ENCODE results near the gene FAM193B. TPM values are rescaled to one million over a fixed set of nuclear protein-coding genes. Genes with fewer than 3 reads are reported as not detected.

The FAM193B gene
- total RNA-seq, 2 donors from 2014 or later = 52.1 to 56.1 TPM

DNA sequence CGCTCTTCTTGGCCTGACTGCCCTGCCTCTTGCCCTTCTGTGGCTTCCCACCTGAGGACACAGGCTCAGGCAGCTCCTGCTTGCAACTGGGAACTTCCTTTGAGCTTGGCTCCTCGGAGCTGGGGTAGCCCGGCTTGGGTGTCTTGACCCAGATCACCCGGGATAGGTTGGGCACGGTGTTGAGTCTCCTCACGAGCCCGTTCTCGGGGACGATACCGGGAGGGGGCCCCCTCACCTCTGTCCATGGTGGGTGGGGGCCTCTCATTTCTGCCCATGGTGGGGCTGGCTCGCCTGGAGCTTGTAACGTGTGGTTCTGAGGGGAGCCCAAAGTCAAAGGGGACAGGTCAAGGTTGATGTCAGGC lies 29.8 kb downstream of the FAM193B start:
- ATAC-seq = no peak

DNA sequence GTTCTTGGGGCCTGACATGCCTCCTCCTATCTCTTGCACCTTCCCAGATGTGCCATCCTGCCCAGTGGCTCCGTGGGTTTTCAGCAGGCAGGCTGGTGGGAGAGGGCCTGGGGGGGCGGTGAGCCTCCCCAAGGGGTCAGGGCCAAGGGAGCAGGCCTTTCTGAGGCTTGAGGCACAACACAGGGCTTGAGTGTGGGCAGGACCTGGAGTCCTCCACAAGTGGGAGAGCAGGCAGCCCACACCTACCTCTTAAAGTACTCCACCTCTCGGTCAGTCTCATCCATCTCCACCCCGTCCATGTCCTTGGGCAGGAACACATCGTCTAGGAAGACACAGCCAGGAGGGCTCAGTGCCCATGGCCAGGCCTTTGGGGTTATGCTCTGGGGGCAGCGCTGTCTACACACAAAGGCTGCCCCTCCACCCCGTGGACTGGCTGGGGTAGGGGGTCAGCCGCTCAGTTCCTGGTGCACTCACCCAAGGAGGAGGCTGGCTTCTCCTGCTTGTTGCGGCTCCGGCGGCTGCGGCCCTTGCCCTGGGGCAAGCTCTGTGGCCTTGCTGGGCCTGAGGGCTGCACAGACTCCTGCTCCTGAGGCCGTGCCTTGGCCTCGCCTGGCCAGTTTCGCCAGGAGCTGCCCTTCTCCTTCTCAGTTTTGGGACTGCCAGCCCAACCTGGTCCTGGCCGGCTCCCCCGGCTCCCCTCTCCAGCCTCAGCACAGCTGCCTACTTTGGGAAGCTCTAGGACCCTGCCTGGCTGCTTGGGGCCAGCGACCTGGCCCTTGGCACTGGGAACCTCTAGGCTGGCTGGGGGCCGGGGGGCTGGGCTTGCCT lies 30.4 kb downstream of the FAM193B start:
- no peak for ATAC-seq

More for the DNA sequence above, 29.8 kb downstream of the FAM193B start:
- no peak for DNase-seq
- intact Hi-C loops (cut with DNase I, micrococcal nuclease) = no loop called here

DNA sequence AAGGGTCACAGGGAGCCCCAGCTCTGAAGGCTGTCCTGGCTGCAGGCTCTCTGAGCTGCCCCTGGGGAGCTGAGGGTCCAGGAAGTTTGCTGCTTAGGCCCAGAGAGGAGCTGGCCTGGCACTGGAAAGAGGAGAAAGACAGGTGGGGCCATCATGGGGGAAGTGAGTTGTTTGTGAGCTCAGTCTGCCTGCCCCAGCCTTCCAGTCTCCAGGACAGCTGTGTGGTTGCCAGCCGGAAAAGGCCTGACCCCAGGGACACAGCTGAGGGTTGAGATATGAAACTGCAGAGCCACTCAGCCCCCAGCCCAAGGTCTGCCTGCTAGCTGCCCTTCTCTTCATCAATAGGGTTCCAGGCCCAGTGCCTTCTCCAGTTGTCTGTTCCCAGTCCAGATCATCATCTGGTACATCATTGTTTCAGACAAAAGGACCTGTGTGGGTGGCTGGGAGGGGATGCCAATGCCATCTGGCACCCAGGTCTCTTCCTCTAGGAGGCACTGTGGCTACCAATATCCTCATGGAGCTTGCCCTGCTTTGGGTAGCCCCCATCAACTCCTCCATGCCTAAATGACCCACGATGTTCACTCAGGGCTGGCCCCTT lies 33.3 kb downstream of the FAM193B start:
- ATAC-seq (no peak), DNase-seq (no peak)
- intact Hi-C loops (cut with DNase I, micrococcal nuclease) = no loop called here

More for the DNA sequence above, 30.4 kb downstream of the FAM193B start:
- DNase-seq = no peak
- intact Hi-C loops (cut with DNase I, micrococcal nuclease) = no loop called here

DNA sequence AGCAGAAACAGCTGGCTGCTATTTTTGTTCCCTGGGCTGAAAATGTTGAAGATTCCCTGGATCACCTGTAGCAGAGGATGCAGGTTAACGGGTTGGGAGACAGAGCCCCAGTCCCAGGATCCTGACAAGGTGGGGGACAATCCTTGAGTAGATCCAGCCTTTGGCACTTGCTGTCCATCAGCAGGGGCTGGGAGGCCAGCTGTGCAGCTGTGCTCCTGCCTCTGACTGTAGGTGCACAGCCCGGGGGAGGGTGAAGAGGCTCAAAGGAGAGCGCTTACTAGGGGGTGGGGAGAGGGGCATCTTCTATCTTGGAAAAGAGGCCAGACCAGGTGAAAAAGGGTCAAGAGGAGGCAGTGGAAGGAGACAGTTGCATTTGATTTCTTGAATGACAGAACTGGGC lies 34.1 kb downstream of the FAM193B start:
- no peak for DNase-seq
- intact Hi-C loops (cut with DNase I, micrococcal nuclease) = no loop called here
- ATAC-seq = no peak

DNA sequence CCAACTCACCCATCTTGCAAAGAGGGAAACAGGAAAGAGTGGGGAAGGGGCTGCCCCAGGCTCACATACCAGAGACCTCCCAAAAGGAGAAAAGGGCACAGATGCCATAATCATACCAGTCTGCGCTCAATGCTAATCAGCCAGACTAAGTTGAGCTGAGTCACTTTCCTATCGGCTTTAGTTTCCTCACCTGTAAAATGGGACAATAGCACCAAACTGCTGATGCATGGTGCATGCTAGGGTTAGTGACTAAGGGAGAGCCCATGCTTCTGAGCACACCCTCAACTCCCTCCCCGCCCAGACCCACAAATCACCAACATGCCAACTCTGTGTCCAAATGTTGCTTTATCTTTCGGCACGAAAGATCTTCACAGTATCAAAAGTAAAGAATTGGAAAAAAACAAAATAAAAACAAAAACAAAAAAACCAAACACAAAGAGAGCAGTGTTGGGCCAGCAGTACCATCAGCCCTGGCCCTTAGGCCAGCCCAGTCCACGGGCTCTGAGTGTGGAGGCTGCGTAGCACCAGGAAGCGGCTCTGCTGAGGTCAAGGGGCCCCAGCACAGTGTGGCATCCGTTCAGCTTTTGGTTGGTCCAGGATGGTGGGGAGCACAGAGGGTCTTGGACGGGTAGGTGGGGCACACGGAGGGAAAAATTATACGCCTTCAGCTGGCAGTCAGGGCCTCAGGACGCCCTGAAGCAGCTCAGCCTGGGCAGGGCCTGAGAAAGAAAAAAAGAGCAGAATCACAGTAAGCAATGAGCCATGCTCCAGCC lies 34.7 kb downstream of the FAM193B start:
- no peak for DNase-seq
- ATAC-seq = no peak
- intact Hi-C loops (cut with DNase I, micrococcal nuclease) = no loop called here

DNA sequence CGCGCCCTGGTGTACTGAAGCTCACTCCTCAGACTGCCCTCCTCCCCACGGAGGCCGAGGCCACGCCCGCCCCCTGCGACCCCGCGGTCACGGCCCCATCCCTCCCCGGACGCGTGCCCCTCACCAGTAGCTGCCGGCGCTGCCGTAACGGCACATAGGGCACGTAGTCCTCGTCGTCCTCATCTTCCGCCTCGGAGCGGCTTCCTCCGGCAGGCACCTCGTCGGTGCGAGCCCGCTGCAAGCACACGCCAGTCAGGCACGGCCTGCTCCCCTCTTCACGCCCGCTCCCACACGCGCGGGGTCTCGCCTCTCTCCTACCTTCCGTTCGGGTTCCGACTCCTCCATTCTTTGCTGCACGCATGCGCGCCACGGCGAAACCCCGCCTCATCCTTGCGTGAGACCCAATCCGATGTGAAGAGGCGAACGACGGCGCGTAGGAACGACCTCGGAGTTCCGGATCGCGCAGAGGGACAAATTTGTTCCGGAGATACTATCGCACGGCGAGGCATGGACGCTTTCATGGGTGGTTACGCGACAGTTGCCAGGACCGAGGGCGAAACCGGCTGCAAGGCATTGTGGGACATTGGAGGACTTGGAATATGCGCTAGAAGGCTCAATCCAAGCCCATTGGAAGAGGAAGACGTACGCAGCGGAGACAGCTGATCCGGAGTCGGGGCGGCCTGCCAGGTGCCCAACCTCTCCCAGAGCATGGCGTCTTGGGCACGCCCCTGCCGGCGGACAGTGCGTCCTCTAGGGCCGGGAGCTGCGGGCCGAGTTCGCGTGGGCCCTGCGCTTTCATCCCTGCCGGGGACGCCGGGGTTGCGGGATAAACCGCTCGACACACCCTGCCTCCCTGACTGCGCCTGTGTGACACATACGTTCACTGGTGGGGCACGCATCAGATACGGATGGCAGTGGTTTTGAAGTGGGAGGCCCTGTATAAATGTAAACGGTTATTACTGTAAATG lies 37.5 kb downstream of the FAM193B start, which contains the start of gene DDX41:
DDX41 (minus strand) TSS at position 361 of the 968 bp plus-strand sequence; CDS start at position 345, 16 bp downstream.
- DNase-seq (peak; percentile 96 to 98), ATAC-seq (peak; percentile 89)
- intact Hi-C loops (cut with DNase I, micrococcal nuclease) = no loop called here

DNA sequence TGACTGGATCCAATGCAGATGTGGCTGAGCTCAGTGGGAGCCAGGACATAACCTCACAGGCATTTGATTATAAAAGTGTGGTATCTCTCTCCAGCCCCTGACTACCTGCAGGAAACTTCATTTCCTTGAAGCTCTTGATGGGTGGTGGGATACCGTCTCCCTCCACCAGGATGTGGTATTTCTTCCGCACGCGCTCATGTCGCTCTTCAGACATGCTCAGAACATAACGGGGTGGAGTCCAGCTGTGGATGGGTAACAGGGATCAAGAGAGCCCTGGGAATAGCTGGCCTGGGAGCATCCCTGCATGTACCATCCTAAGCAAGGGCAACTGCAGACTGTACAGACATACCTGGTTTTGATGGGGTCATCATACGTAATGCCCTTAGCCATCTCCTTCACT lies 38.8 kb downstream of the FAM193B start:
- ATAC-seq (no peak), DNase-seq (no peak)
- intact Hi-C loops (cut with DNase I, micrococcal nuclease) = no loop called here

DNA sequence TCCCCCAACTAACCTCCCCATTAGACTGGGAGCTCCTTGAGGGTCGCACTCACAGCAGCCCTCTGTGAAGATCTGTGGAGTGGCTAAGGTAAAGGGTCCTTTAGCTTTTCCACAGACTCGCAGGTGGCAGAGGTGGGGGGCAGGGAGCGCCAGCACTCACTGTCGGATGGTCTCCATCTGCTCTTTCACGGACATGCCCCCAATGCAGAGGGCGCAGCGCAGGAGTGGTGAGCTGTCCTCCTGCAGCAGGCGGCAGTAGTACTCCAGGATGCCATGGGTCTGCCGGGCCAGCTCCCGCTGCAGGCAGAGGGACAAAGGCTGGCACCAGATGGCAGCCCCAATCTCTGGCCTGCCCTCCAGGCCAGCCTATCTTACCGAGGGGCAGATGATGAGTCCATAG lies 39.8 kb downstream of the FAM193B start:
- intact Hi-C loops (cut with DNase I, micrococcal nuclease) = no loop called here
- DNase-seq (no peak), ATAC-seq (no peak)

DNA sequence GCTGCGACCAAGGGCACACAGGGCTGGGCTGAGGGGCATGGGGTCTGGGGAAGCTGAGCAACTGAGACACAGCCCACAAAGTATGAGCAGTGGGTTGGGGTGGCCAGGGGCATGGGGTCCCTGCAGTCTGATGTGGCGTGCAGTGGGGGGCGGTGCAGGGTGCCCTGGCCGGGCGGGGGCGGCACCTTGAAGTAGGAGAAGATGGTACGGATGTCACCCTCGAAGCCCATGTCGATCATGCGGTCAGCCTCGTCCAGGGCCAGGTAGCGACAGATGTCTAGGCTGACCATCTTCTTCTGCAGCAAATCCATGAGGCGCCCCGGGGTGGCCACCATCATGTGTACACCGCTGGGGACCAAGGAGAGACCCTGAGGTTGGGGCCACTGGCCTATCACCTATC lies 40.9 kb downstream of the FAM193B start:
- intact Hi-C loops (cut with DNase I, micrococcal nuclease) = no loop called here
- DNase-seq (no peak), ATAC-seq (no peak)

DNA sequence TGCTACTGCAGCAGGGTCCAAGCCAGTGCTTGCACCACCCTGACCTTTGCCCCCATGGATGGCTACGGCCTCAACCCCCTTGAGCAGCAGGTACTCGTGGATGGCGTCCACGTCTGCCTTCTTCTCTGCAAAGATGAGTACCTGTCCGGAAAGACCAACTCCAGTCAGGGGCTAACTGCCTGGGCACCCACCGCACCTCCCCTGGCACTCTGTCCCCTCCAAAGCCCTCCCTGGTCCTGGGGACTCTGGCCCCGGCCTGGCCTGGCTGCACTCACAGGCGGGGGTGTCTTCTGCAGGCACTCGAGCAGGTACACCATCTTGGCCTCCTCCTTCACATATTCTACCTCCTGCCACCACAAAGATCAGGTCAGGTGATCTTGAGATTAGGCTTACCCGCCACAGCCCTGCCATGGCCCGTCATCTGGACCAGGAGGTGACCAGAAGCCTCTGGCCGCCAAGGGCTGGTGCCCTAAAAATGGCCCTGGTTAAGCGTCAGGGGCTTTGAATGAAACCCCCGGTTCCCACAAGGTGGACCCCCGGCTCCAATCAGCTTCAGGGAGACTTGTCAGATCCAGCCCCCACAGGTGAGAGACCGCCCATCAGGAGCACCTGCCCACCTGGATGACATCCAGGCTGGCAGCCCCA lies 41.5 kb downstream of the FAM193B start:
- intact Hi-C loops (cut with DNase I, micrococcal nuclease) = no loop called here
- no peak for DNase-seq
- no peak for ATAC-seq

DNA sequence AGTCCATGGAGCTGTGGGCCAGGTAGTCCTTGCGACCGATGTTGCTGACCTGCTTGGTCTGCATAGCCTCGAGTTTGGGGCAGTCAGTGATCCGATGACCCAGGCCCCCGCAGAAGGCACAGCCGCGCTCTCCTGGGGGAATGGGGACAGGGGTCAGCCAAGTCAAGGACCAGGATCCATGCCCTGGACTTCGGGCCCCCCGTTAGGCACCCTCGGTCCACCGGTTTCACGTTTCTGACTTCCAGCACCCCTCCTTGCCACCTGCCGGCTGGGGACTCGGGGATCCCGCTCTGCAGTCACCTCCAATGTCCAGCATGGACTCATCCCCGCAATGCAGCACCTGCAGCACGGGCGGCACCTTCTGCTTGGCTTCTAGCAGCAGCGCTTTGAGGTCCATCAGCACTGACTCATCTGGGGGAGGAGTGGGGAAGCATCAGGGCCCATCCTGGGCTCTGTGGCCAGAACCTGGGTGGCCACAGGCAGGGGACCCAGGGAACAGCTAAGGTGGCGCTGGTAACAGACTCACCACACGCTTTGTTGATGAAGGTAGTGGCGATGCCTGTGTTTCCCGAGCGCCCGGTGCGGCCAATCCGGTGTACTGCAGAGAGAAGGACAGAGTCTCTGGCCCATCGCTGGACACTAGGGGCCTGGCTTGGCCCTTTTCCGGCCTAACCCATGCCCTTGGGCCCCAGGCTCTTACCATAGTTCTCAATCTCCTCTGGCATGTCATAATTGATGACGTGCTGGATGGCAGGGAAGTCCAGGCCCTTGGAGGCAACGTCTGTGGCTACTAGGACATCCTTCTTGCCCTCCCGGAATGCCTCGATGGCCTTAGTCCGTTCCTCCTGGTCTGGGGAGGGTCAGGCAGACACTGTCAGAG lies 42.3 kb downstream of the FAM193B start:
- ATAC-seq (no peak), DNase-seq (no peak)
- intact Hi-C loops (cut with DNase I, micrococcal nuclease) = no loop called here

DNA sequence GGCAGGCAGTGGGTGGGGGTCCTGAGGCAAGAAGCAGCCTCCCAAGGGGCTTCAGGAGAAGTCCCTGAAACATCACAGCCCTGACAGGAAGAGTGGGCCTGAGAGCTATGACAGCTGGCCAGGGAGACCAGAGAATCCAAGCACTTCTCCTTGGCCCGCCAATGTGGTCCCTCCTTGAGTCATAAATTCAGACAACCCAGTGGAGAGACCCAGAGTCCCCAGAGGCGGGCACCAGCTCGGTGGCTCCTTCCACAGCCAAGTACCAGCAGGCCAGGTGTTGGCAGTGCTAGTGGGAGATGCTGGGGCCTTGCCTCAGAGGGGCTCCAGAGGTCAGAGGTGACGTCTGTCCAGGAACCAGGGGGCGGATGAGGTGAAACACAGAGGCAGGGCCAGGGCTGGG lies 43.2 kb downstream of the FAM193B start:
- no peak for ATAC-seq
- DNase-seq = no peak
- intact Hi-C loops (cut with DNase I, micrococcal nuclease) = no loop called here

DNA sequence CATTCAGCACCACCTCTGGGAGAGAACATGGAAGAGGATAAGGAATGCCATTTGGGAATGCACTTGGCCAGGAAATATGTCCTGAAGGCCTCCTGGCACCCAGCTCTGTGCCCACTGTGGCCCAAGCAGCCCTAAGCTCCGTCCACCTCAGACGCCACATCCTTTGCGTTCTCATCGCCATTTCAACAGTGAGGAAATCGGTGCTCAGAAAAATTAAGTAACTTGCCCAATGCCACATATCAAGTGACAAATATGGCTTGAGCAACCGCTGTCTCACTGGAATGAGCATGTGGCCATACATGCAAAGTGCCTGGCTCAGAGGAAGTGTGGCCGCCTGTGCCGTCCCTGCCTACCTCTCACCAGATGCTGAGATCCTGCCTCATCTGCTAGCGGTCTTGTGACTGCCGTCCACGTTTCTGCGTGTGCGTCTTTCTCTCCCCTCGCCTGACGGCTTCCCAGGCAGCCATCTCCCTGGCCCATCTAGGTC lies 43.8 kb downstream of the FAM193B start:
- intact Hi-C loops (cut with DNase I, micrococcal nuclease) = no loop called here
- DNase-seq (no peak), ATAC-seq (no peak)

DNA sequence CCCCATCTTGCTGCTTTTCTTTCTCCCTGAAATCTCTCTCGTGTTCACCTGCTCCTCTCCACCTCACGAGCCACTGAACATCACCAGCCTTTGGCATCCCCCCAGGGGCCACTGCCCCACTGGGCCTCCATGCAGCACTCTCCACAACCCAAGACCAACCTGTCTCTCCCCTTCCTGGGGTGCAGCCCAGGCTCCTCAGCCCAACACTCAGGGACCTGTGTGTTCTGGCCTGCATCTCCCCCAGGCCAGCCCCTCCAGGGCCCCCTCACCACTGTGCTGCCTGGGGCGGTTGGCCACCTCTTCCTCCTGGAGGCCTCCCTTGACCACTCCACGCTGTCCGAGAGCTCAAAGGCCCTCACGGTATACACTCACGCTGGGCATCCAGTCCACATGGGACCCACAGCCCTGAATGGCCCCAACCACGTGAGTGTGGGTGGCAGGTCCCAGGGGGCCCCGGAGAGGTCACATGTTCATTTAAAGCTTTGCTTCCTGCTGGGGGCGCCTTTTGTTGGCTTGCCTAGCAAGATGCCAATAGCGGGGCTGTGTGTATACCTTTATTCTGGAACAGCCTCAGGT lies 44.3 kb downstream of the FAM193B start:
- DNase-seq (no peak), ATAC-seq (peak; percentile 4)
- intact Hi-C loops (cut with DNase I, micrococcal nuclease) = no loop called here

DNA sequence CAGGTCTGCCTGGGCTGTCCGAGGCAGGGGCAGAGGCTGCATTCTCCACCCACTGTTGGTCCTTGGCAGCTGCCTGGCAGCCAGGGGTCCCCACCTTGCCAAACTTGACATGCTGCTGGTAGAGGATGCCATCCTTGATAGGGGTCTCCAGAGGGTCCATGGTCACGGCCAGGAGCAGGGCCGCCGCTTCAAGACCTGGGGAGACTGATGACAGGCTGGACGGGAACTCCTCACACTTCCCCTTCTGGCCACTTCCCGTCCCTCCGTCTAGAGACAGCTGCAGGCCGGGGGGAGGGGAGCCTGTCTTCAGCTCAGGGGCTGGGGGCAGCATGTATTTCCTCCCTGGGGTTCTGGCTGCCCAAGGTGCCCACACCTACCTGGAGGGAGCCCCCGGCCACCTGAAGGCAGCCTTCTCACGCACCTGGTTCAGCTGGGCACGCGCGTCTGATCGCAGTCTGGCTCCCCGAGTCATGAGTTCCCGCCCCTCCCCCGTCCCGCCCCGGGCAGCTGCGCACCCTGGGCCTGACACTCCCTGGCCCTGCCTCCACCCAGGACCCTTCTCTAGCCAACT lies 44.9 kb downstream of the FAM193B start, which contains the start of gene DOK3:
DOK3 (minus strand) TSS at position 446 of the 571 bp plus-strand sequence; CDS start at position 160, 286 bp downstream.
- intact Hi-C loops (cut with DNase I, micrococcal nuclease) = no loop called here
- ATAC-seq (peak; percentile 62), DNase-seq (peak in 1 of 2 donors; percentile 75)

DNA sequence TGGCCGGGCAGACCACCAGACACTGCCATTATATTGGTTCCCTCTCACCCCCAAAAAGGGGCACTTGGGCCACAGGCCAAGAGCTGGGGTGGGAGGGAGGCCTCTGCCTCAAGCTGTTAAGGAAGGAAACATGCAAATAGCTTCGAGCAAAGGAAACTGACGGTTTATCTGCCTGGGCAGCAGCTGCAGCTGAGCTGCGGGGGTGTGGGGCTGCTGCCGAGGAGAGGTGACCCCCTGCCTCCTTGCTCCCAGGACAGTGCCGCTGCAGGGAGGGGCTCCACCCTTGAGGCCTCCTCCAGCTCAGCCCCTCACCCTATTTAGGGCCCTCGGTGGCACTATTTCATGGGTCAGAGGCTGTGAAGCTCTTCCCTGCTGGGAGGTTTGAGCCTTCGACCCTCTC lies 45.5 kb downstream of the FAM193B start:
- intact Hi-C loops (cut with DNase I, micrococcal nuclease) = no loop called here
- no peak for DNase-seq
- ATAC-seq = no peak

All from left colon (tissue), 2 donors.